Measurements from ENCODE around the gene BCDIN3D.
A peak's percentile ranks its signal among the peaks of the same experiment; 100 is the strongest.

The BCDIN3D gene

GRCh38 chr12:49869816-49870500 lies 27.1 kb upstream of the BCDIN3D start:
- TF ChIP-seq CTCF (IDR thresholded peaks at IDR 0.05; ENCODE audit: insufficient read depth, low read length, poor library complexity, severe bottlenecking), result no peak
- no peaks in the 10 kb centered on the region; the same call in 1 of the 2 replicates for H3K27me3 ChIP-seq (replicated peaks; ENCODE audit: control insufficient read depth, insufficient read depth, low read length)
- no peak overlapping the region for H3K4me3 ChIP-seq (replicated peaks; ENCODE audit: low read depth, low read length)
- H3K36me3 ChIP-seq (ENCODE audit: control insufficient read depth, insufficient read depth, low read length), result no peaks in the 10 kb centered on the region
- DNase-seq (ENCODE audit: extremely low read depth, insufficient read length), result no peak

- Histone ChIP-seq H3K27me3 (replicated peaks; ENCODE audit: control insufficient read depth, insufficient read depth, low read length) (no peaks in the 10 kb centered on the region; the same call in 1 of the 2 replicates), H3K4me3 (replicated peaks; ENCODE audit: low read depth, low read length) (no peak overlapping the region), H3K36me3 (ENCODE audit: control insufficient read depth, insufficient read depth, low read length) (no peaks in the 10 kb centered on the region)
- DNase-seq (ENCODE audit: extremely low read depth, insufficient read length), result no peak
- no peak for TF ChIP-seq CTCF (IDR thresholded peaks at IDR 0.05; ENCODE audit: insufficient read depth, low read length, poor library complexity, severe bottlenecking)
These were observed 26.3 kb upstream of the BCDIN3D start for GRCh38 chr12:49868952-49869815.

GRCh38 chr12:49868449-49868848 lies 25.5 kb upstream of the BCDIN3D start:
- no peaks in the 10 kb centered on the region for H3K36me3 ChIP-seq (ENCODE audit: control insufficient read depth, insufficient read depth, low read length)
- no peak overlapping the region for H3K4me3 ChIP-seq (replicated peaks; ENCODE audit: low read depth, low read length)
- H3K27me3 ChIP-seq (replicated peaks; ENCODE audit: control insufficient read depth, insufficient read depth, low read length), result no peaks in the 10 kb centered on the region; the same call in 1 of the 2 replicates
- no peak for DNase-seq (ENCODE audit: extremely low read depth, insufficient read length)
- TF ChIP-seq CTCF (IDR thresholded peaks at IDR 0.05; ENCODE audit: insufficient read depth, low read length, poor library complexity, severe bottlenecking), result no peak

GRCh38 chr12:49867570-49868341 lies 24.9 kb upstream of the BCDIN3D start:
- Histone ChIP-seq H3K4me3 (replicated peaks; ENCODE audit: low read depth, low read length) (no peak overlapping the region), H3K36me3 (ENCODE audit: control insufficient read depth, insufficient read depth, low read length) (no peaks in the 10 kb centered on the region), H3K27me3 (replicated peaks; ENCODE audit: control insufficient read depth, insufficient read depth, low read length) (no peaks in the 10 kb centered on the region; the same call in 1 of the 2 replicates)
- TF ChIP-seq CTCF (IDR thresholded peaks at IDR 0.05; ENCODE audit: insufficient read depth, low read length, poor library complexity, severe bottlenecking), result no peak
- DNase-seq (ENCODE audit: extremely low read depth, insufficient read length), result no peak

GRCh38 chr12:49866859-49867569 lies 24.1 kb upstream of the BCDIN3D start:
- no peak for DNase-seq (ENCODE audit: extremely low read depth, insufficient read length)
- H3K27me3 ChIP-seq (replicated peaks; ENCODE audit: control insufficient read depth, insufficient read depth, low read length), result no peaks in the 10 kb centered on the region; the same call in 1 of the 2 replicates
- H3K4me3 ChIP-seq (replicated peaks; ENCODE audit: low read depth, low read length), result no peak overlapping the region
- TF ChIP-seq CTCF (IDR thresholded peaks at IDR 0.05; ENCODE audit: insufficient read depth, low read length, poor library complexity, severe bottlenecking), result peak; percentile 98
- no peaks in the 10 kb centered on the region for H3K36me3 ChIP-seq (ENCODE audit: control insufficient read depth, insufficient read depth, low read length)
